Stimulated activated CD8-positive, alpha-beta memory T cell treated with anti-CD3 and anti-CD28 coated beads, Interleukin-7, amount 100 ng/mL, for 4 hours (primary cell): Measurements from ENCODE around the gene COL5A1.
"Not testable (repeated sequence)": the region's sequence is repeated elsewhere in the genome, so short reads cannot be mapped to it uniquely, and the experiment has no call there.

ENCODE experiments used
- DNase-seq, 2 donors: peaks; one replicate each; pipeline ENCODE4 v3.0.0-alpha.2; 2020; ENCODE audit warnings: low read depth in 2 of 2

COL5A1 gene

GRCh38 chr9:134655586-134656333 is 14.2 kb downstream of the COL5A1 start:
- DNase-seq, result no peak

- DNase-seq, result no peak
Observed at GRCh38 chr9:134656334-134657006, 14.9 kb downstream of the COL5A1 start.

GRCh38 chr9:134657666-134658377 is 16.2 kb downstream of the COL5A1 start:
- no peak for DNase-seq

- DNase-seq, result no peak
Observed at GRCh38 chr9:134658378-134658955, 16.9 kb downstream of the COL5A1 start.

GRCh38 chr9:134659688-134660131 is 18.1 kb downstream of the COL5A1 start:
- no peak for DNase-seq

- DNase-seq, result no peak
Observed at GRCh38 chr9:134660407-134660806, 18.8 kb downstream of the COL5A1 start.

GRCh38 chr9:134661299-134661698 is 19.7 kb downstream of the COL5A1 start:
- DNase-seq, result no peak

- no peak for DNase-seq
Observed at GRCh38 chr9:134661791-134662142, 20.2 kb downstream of the COL5A1 start.

- no peak for DNase-seq
Observed at GRCh38 chr9:134662143-134662876, 20.7 kb downstream of the COL5A1 start.

GRCh38 chr9:134663084-134663483 is 21.5 kb downstream of the COL5A1 start:
- DNase-seq, result no peak

GRCh38 chr9:134663753-134664415 is 22.3 kb downstream of the COL5A1 start:
- DNase-seq, result no peak

- no peak for DNase-seq
Observed at GRCh38 chr9:134664446-134664845, 22.8 kb downstream of the COL5A1 start.

GRCh38 chr9:134666208-134666607 is 24.6 kb downstream of the COL5A1 start:
- DNase-seq, result no peak

- no peak for DNase-seq
Observed at GRCh38 chr9:134666831-134667230, 25.2 kb downstream of the COL5A1 start.

GRCh38 chr9:134668977-134669376 is 27.4 kb downstream of the COL5A1 start:
- DNase-seq, result not testable (repeated sequence)

- no peak for DNase-seq
Observed at GRCh38 chr9:134669399-134669955, 27.9 kb downstream of the COL5A1 start.

GRCh38 chr9:134670042-134670525 is 28.5 kb downstream of the COL5A1 start:
- no peak for DNase-seq

GRCh38 chr9:134670851-134671281 is 29.3 kb downstream of the COL5A1 start:
- DNase-seq, result no peak

GRCh38 chr9:134671341-134672113 is 29.9 kb downstream of the COL5A1 start:
- no peak for DNase-seq

- DNase-seq, result no peak
Observed at GRCh38 chr9:134676361-134676760, 34.8 kb downstream of the COL5A1 start.
